Measurements from ENCODE around the gene TM4SF1.
"Not testable (repeated sequence)": the region's sequence is repeated elsewhere in the genome, so short reads cannot be mapped to it uniquely, and the experiment has no call there.

TM4SF1 gene

GRCh38 chr3:149342413-149343380 lies 34.8 kb downstream of the TM4SF1 start:
- DNase-seq = peak; percentile 71

GRCh38 chr3:149340310-149340933 lies 37.0 kb downstream of the TM4SF1 start:
- DNase-seq = peak; percentile 29

- peak; percentile 97 for DNase-seq
Measured at GRCh38 chr3:149339931-149340309, 37.5 kb downstream of the TM4SF1 start.

- not testable (repeated sequence) for DNase-seq
Measured at GRCh38 chr3:149337486-149337885, 40.0 kb downstream of the TM4SF1 start.

- DNase-seq = peak; percentile 31
Measured at GRCh38 chr3:149336925-149337324, 40.5 kb downstream of the TM4SF1 start.

- peak; percentile 37 for DNase-seq
Measured at GRCh38 chr3:149333176-149333859, 44.1 kb downstream of the TM4SF1 start, which contains the start of gene TM4SF18. TSS of gene TM4SF18 (minus strand) at chr3:149333636. CDS start at chr3:149333382, 254 bp downstream.

GRCh38 chr3:149332771-149333170 lies 44.7 kb downstream of the TM4SF1 start:
- DNase-seq = peak; percentile 30

DNA sequence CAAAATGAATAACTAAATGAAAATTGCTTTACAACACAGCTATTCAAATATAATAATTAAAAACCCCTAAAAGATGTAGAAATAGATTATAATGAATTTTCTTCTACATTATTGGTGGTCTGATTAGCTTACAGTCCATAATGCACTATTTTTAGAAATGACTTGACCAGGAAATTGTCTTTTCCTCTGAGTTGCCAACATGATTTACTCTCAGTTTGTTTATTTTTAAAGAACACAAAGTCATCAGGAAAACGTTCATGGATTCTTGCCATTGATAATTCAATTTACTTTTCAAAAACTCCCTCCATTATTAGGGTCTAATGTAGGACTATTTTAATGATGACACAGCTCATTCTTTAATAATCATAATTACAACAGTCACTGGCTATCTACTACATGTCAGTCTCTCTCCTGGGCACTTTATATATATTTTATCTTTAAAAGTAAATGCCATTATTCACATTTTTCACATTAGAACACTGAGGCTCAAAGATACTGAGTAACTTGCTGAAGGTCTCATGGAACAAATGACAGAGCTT lies 45.2 kb downstream of the TM4SF1 start:
- DNase-seq = peak; percentile 21

GRCh38 chr3:149331396-149331795 lies 46.1 kb downstream of the TM4SF1 start:
- DNase-seq = no peak

- DNase-seq = no peak
Measured at GRCh38 chr3:149330609-149331331, 46.7 kb downstream of the TM4SF1 start.

DNA sequence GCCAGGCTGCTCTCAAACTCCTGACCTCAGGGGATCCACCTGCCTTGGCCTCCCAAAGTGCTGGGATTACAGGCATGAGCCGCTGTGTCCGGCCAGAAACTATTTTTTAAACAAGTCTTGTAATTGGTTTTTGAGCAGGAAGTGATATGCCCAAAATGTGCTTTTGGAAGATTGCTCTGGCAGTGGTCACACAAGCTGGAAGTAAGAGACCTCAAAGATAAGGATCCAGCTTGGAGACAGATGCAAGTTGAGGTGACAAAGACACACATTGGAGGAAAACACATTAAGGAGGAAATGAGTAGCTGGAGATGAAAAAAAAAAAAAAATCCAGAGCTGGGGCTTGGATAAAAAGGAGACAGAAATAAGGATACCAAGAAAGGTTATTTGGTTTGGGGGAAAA lies 50.3 kb downstream of the TM4SF1 start:
- DNase-seq = no peak

DNA sequence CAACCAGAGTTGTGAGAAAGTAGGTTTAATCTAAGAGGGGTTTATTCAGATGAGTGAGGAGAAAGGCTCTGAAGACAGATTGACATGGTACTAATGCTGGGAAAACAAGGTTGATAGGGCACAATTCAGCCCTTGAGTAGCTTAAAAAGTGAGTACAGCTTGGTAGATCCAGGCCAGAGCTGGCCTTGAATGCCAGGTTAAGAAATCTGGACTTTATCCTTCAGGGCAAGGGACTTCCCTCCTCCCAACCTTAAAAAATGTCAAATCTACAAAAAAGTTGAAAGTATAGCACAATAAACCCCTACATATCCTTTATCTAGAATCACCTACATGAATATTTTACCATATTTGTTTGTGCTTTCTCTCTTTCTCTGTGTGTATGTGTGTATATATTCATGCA lies 51.9 kb downstream of the TM4SF1 start:
- DNase-seq = no peak

- DNase-seq = no peak
Measured at GRCh38 chr3:149324332-149324731, 53.1 kb downstream of the TM4SF1 start.

DNA sequence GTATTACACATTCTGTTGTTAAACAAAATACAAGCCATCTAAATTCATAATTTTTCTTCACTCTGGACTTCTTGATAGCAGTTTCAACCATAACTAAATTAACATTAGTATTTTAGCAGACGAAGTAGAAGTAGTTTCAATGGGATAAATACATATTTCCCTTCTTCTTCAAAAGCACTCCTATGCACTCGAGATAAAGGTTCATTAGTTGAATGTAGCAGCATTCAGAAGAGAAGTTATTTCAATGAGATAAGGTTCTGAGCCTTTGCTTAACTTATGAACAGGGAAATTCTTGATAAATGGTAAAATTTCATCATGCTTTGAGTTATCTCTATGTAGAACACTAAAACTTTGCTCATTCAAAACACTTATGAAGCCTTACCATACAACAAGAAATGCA lies 55.8 kb downstream of the TM4SF1 start:
- no peak for DNase-seq

DNA sequence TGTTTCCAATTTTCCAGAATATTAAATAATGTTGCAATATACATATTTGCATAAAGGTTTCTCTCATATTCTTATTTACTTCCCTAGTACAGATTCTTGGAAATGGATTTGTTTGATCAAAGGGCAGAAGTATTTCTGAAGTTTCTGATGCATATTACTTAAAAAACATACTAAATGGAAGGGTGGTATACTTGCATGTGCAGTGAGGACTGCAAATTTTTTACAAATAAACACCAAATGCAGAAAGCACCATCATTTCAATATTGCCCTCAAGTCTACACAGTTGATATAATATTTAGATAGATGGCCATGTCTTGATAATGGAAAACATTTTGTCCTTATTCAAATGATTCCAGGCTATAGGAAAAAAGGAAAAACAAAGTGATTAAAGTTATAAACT lies 56.3 kb downstream of the TM4SF1 start:
- no peak for DNase-seq

DNA sequence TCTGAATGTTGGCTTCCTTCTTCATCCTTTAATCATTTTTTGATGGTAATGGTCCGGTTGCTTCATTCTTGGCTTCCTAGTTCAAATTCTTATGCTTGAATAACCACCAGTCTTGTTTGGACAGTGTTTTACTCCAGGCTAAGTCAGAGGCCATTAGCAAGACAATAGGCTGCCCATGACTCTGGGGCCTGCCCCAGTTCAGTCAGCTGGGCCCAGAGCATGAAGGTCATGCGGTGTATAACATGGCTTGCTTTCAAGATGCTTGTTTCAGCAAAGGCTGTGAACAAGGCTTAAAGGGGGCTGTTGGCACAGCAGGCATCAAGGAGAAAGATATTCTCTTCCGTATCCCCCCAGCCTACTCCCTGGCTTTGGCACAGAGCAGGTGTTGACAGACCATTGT lies 57.7 kb downstream of the TM4SF1 start:
- no peak for DNase-seq

All from fibroblast of skin of scalp (primary cell).